ENCODE measurements around the gene PROSER2. TPM values are rescaled to one million over a fixed set of nuclear protein-coding genes. Genes with fewer than 3 reads are reported as not detected.

The PROSER2 gene
- total and polyA plus RNA-seq, 4 donors, result 2.4 to 5.0 (median 4.0) TPM

- Histone ChIP-seq H3K9me3 (ENCODE audit: control insufficient read depth, insufficient read depth, low read length) (peaks cover 1% of the 10 kb centered on the region), H3K4me3 (ENCODE audit: low read depth, low read length) (no peak overlapping the region), H3K4me1 (ENCODE audit: control insufficient read depth, insufficient read depth, low read length) (peaks cover 8% of the 10 kb centered on the region), H3K27ac (ENCODE audit: low read depth, low read length) (no peak overlapping the region), H3K36me3 (ENCODE audit: control insufficient read depth, insufficient read depth, low read length) (no peaks in the 10 kb centered on the region), H3K27me3 (ENCODE audit: control insufficient read depth, insufficient read depth, low read length) (no peaks in the 10 kb centered on the region)
- WGBS (ENCODE audit: insufficient coverage), result 46% methylated on average over 7 of the region's 18 CpGs
- peak in 3 of 6 donors; percentile 29 to 80 (median 64) for DNase-seq (ENCODE audit: low read depth in 4 of 6, low spot score in 6 of 6)
These were observed 24.1 kb upstream of the PROSER2 start for GRCh38 chr10:11798845-11799735.

DNA sequence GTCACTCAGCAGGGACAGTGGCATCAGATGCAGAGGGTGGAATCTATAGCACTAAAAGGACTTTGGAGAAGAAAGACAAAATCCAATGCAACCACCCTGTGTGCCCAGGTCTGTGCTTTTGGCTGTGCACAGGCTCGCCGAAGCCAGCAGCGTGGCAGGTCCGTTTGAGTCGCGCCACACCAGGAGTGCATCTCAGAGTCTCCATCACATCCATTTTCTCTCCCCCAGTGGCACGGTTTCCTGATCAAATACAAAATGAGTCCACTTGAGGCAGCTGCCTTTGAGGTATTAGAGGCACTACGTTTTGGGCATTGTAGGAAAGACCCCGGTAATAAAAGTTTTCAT is 23.4 kb upstream of the PROSER2 start:
- Histone ChIP-seq H3K9me3 (ENCODE audit: control insufficient read depth, insufficient read depth, low read length) (peaks cover 1% of the 10 kb centered on the region), H3K27ac (ENCODE audit: low read depth, low read length) (no peak overlapping the region), H3K27me3 (ENCODE audit: control insufficient read depth, insufficient read depth, low read length) (no peaks in the 10 kb centered on the region), H3K4me3 (ENCODE audit: low read depth, low read length) (no peak overlapping the region), H3K4me1 (ENCODE audit: control insufficient read depth, insufficient read depth, low read length) (peaks cover 8% of the 10 kb centered on the region), H3K36me3 (ENCODE audit: control insufficient read depth, insufficient read depth, low read length) (no peaks in the 10 kb centered on the region)
- no peak for DNase-seq (ENCODE audit: low read depth in 4 of 6, low spot score in 6 of 6)
- 80% methylated on average over 3 of the region's 9 CpGs for WGBS (ENCODE audit: insufficient coverage)

GRCh38 chr10:11804336-11804735 is 18.8 kb upstream of the PROSER2 start:
- no peak for DNase-seq (ENCODE audit: low read depth in 4 of 6, low spot score in 6 of 6)
- WGBS (ENCODE audit: insufficient coverage), result 92% methylated on average over 16 of the region's 16 CpGs
- H3K4me3 ChIP-seq (ENCODE audit: low read depth, low read length), result no peak overlapping the region
- no peaks in the 10 kb centered on the region for H3K9me3 ChIP-seq (ENCODE audit: control insufficient read depth, insufficient read depth, low read length)
- H3K36me3 ChIP-seq (ENCODE audit: control insufficient read depth, insufficient read depth, low read length), result no peaks in the 10 kb centered on the region
- no peaks in the 10 kb centered on the region for H3K27me3 ChIP-seq (ENCODE audit: control insufficient read depth, insufficient read depth, low read length)
- no peak overlapping the region for H3K27ac ChIP-seq (ENCODE audit: low read depth, low read length)
- peaks cover 5% of the 10 kb centered on the region for H3K4me1 ChIP-seq (ENCODE audit: control insufficient read depth, insufficient read depth, low read length)

GRCh38 chr10:11805792-11806191 is 17.4 kb upstream of the PROSER2 start:
- Histone ChIP-seq H3K4me1 (ENCODE audit: control insufficient read depth, insufficient read depth, low read length) (no peaks in the 10 kb centered on the region), H3K36me3 (ENCODE audit: control insufficient read depth, insufficient read depth, low read length) (no peaks in the 10 kb centered on the region), H3K27me3 (ENCODE audit: control insufficient read depth, insufficient read depth, low read length) (no peaks in the 10 kb centered on the region), H3K9me3 (ENCODE audit: control insufficient read depth, insufficient read depth, low read length) (no peaks in the 10 kb centered on the region), H3K27ac (ENCODE audit: low read depth, low read length) (no peak overlapping the region), H3K4me3 (ENCODE audit: low read depth, low read length) (no peak overlapping the region)
- DNase-seq (ENCODE audit: low read depth in 4 of 6, low spot score in 6 of 6), result no peak
- 79% methylated on average over 3 of the region's 4 CpGs for WGBS (ENCODE audit: insufficient coverage)

DNA sequence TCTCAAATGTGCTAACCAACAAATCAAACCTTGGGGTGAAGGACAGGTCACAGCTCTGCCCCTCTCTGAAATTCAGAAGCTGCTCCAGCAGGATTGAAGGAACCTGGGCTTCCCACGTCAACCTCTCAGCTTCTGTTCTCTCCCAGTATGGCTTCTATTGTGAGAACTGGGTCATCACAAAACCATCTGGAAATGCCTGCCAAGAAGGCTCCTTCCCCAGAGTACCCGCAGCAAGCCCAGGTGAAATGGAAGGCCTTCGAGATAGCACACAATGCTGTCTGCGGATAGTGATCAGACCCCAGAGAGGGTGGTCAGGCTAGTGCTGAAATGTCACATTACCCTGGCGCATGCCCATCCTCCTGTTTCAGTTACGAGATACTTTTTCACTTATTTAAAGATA is 16.4 kb upstream of the PROSER2 start:
- Histone ChIP-seq H3K4me1 (ENCODE audit: control insufficient read depth, insufficient read depth, low read length) (no peaks in the 10 kb centered on the region), H3K36me3 (ENCODE audit: control insufficient read depth, insufficient read depth, low read length) (no peaks in the 10 kb centered on the region), H3K4me3 (ENCODE audit: low read depth, low read length) (no peak overlapping the region), H3K27me3 (ENCODE audit: control insufficient read depth, insufficient read depth, low read length) (no peaks in the 10 kb centered on the region), H3K27ac (ENCODE audit: low read depth, low read length) (no peak overlapping the region), H3K9me3 (ENCODE audit: control insufficient read depth, insufficient read depth, low read length) (no peaks in the 10 kb centered on the region)
- 73% methylated on average over 4 of the region's 6 CpGs for WGBS (ENCODE audit: insufficient coverage)
- DNase-seq (ENCODE audit: low read depth in 4 of 6, low spot score in 6 of 6), result no peak

GRCh38 chr10:11808808-11809207 is 14.3 kb upstream of the PROSER2 start:
- H3K9me3 ChIP-seq (ENCODE audit: control insufficient read depth, insufficient read depth, low read length), result no peaks in the 10 kb centered on the region
- DNase-seq (ENCODE audit: low read depth in 4 of 6, low spot score in 6 of 6), result no peak
- H3K4me3 ChIP-seq (ENCODE audit: low read depth, low read length), result no peak overlapping the region
- H3K27me3 ChIP-seq (ENCODE audit: control insufficient read depth, insufficient read depth, low read length), result no peaks in the 10 kb centered on the region
- H3K4me1 ChIP-seq (ENCODE audit: control insufficient read depth, insufficient read depth, low read length), result no peaks in the 10 kb centered on the region
- no peaks in the 10 kb centered on the region for H3K36me3 ChIP-seq (ENCODE audit: control insufficient read depth, insufficient read depth, low read length)
- WGBS (ENCODE audit: insufficient coverage), result 100% methylated on average over 1 of the region's 5 CpGs
- H3K27ac ChIP-seq (ENCODE audit: low read depth, low read length), result no peak overlapping the region

DNA sequence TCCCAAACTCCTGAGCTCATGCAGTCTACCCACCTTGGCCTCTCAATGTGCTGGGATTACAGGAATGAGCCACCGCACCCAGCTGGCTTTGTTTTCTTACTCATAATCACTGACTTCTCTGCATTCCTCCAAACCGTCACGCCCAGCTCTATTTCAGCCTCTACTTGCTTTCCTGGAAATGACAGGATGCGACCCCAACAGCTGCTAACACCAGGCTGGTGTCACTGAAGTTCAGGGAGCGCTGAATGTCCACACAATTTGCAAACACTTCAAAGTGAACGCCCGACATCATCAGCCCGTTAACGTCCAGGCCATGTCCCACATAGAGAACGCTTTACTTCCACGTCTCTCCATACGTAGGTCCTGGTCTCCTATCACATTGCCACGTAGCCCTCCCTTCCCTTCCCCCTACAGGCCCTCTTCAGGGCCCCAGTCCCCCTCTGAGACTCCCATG is 12.8 kb upstream of the PROSER2 start:
- H3K4me3 ChIP-seq (ENCODE audit: low read depth, low read length), result no peak overlapping the region
- peak in 1 of 6 donors; percentile 42 for DNase-seq (ENCODE audit: low read depth in 4 of 6, low spot score in 6 of 6)
- no peak overlapping the region for H3K27ac ChIP-seq (ENCODE audit: low read depth, low read length)
- H3K36me3 ChIP-seq (ENCODE audit: control insufficient read depth, insufficient read depth, low read length), result no peaks in the 10 kb centered on the region
- WGBS (ENCODE audit: insufficient coverage), result 44% methylated on average over 13 of the region's 13 CpGs
- no peaks in the 10 kb centered on the region for H3K4me1 ChIP-seq (ENCODE audit: control insufficient read depth, insufficient read depth, low read length)
- H3K27me3 ChIP-seq (ENCODE audit: control insufficient read depth, insufficient read depth, low read length), result no peaks in the 10 kb centered on the region
- H3K9me3 ChIP-seq (ENCODE audit: control insufficient read depth, insufficient read depth, low read length), result no peaks in the 10 kb centered on the region

GRCh38 chr10:11810973-11811372 is 12.2 kb upstream of the PROSER2 start:
- WGBS (ENCODE audit: insufficient coverage), result 46% methylated on average over 5 of the region's 6 CpGs

GRCh38 chr10:11813177-11813576 is 10.0 kb upstream of the PROSER2 start:
- DNase-seq (ENCODE audit: low read depth in 4 of 6, low spot score in 6 of 6), result no peak
- Histone ChIP-seq H3K4me3 (ENCODE audit: low read depth, low read length) (no peak overlapping the region), H3K27ac (ENCODE audit: low read depth, low read length) (no peak overlapping the region), H3K4me1 (ENCODE audit: control insufficient read depth, insufficient read depth, low read length) (no peaks in the 10 kb centered on the region), H3K27me3 (ENCODE audit: control insufficient read depth, insufficient read depth, low read length) (no peaks in the 10 kb centered on the region), H3K36me3 (ENCODE audit: control insufficient read depth, insufficient read depth, low read length) (no peaks in the 10 kb centered on the region), H3K9me3 (ENCODE audit: control insufficient read depth, insufficient read depth, low read length) (no peaks in the 10 kb centered on the region)
- WGBS (ENCODE audit: insufficient coverage), result 93% methylated on average over 5 of the region's 7 CpGs

More at GRCh38 chr10:11810973-11811372, 12.2 kb upstream of the PROSER2 start:
- Histone ChIP-seq H3K9me3 (ENCODE audit: control insufficient read depth, insufficient read depth, low read length) (no peaks in the 10 kb centered on the region), H3K27me3 (ENCODE audit: control insufficient read depth, insufficient read depth, low read length) (no peaks in the 10 kb centered on the region), H3K36me3 (ENCODE audit: control insufficient read depth, insufficient read depth, low read length) (no peaks in the 10 kb centered on the region), H3K27ac (ENCODE audit: low read depth, low read length) (no peak overlapping the region), H3K4me3 (ENCODE audit: low read depth, low read length) (no peak overlapping the region), H3K4me1 (ENCODE audit: control insufficient read depth, insufficient read depth, low read length) (no peaks in the 10 kb centered on the region)
- peak in 1 of 6 donors; percentile 83 for DNase-seq (ENCODE audit: low read depth in 4 of 6, low spot score in 6 of 6)
